Mesothelial cell of epicardium (in vitro differentiated cells): Measurements from ENCODE around the gene EIF2B1. TPM values are rescaled to one million over a fixed set of nuclear protein-coding genes. Genes with fewer than 3 reads are reported as not detected.
"Not testable (repeated sequence)": the region's sequence is repeated elsewhere in the genome, so short reads cannot be mapped to it uniquely, and the experiment has no call there.

Experiments used
- DNase-seq, 2 experiments: peaks; one replicate each; pipeline ENCODE4 v3.0.0; 2021; ENCODE audit warnings: low spot score in 2 of 2; ENCODE audit not compliant: unreplicated experiment in 2 of 2
- H3K27ac Mint-ChIP-seq: 2 replicates; pipeline ENCODE4 v1.8.0; 2021; ENCODE audit warnings: mixed read lengths
- H3K27me3 Mint-ChIP-seq: 2 replicates; pipeline ENCODE4 v1.8.0; 2021; ENCODE audit warnings: low read depth, mixed read lengths
- H3K36me3 Mint-ChIP-seq: 2 replicates; pipeline ENCODE4 v1.8.0; 2021; ENCODE audit warnings: mixed read lengths
- H3K4me1 Mint-ChIP-seq: 2 replicates; pipeline ENCODE4 v1.8.0; 2021; ENCODE audit warnings: mixed read lengths
- H3K4me3 Mint-ChIP-seq: 2 replicates; pipeline ENCODE4 v1.8.0; 2021; ENCODE audit warnings: mild to moderate bottlenecking, moderate library complexity, mixed read lengths
- H3K9me3 Mint-ChIP-seq: 2 replicates; pipeline ENCODE4 v1.8.0; 2021; ENCODE audit warnings: mixed read lengths
- CTCF ChIP-seq: fragments of 200-600 bp; sonication (generic); IDR thresholded peaks from one replicate; pipeline ENCODE4 v1.5.0; 2021; ENCODE audit warnings: antibody characterized with exemption; ENCODE audit not compliant: unreplicated experiment
- total RNA-seq: library from RNA; stranded (reverse); gene quantifications from 3 replicates; pipeline ENCODE4 v1.2.1, GENCODE V29; 2021

Gene EIF2B1
- total RNA-seq, 1 donor from 2014 or later: 51.4 TPM

- DNase-seq: no peak
- H3K27ac Mint-ChIP-seq: no peak overlapping the region
- no peaks in the 10 kb centered on the region for H3K27me3 Mint-ChIP-seq
- H3K9me3 Mint-ChIP-seq: no peaks in the 10 kb centered on the region
- H3K4me3 Mint-ChIP-seq: no peak overlapping the region
- peaks cover 10% of the 10 kb centered on the region for H3K4me1 Mint-ChIP-seq
- no peak for TF ChIP-seq CTCF
- H3K36me3 Mint-ChIP-seq: peaks cover 23% of the 10 kb centered on the region
Measured at GRCh38 chr12:123597100-123597499, 36.4 kb downstream of the EIF2B1 start.

- Mint-ChIP-seq H3K27me3 (no peaks in the 10 kb centered on the region), H3K4me3 (no peak overlapping the region), H3K36me3 (peaks cover 33% of the 10 kb centered on the region), H3K4me1 (peaks cover 8% of the 10 kb centered on the region), H3K9me3 (no peaks in the 10 kb centered on the region), H3K27ac (no peak overlapping the region)
- TF ChIP-seq CTCF: no peak
- no peak for DNase-seq
Measured at GRCh38 chr12:123595729-123596128, 37.8 kb downstream of the EIF2B1 start.

GRCh38 chr12:123591702-123592481, 41.6 kb downstream of the EIF2B1 start:
- H3K27ac Mint-ChIP-seq: peak overlapping the region; percentile 1
- peaks cover 14% of the 10 kb centered on the region for H3K4me1 Mint-ChIP-seq
- peaks cover 38% of the 10 kb centered on the region for H3K36me3 Mint-ChIP-seq
- H3K9me3 Mint-ChIP-seq: no peaks in the 10 kb centered on the region
- TF ChIP-seq CTCF: no peak
- no peak overlapping the region for H3K4me3 Mint-ChIP-seq
- no peak for DNase-seq
- no peaks in the 10 kb centered on the region for H3K27me3 Mint-ChIP-seq

GRCh38 chr12:123580772-123581171, 52.7 kb downstream of the EIF2B1 start:
- Mint-ChIP-seq H3K36me3 (peaks cover 6% of the 10 kb centered on the region), H3K27ac (no peak overlapping the region), H3K27me3 (no peaks in the 10 kb centered on the region), H3K4me3 (no peak overlapping the region), H3K4me1 (peaks cover 18% of the 10 kb centered on the region), H3K9me3 (peaks cover 1% of the 10 kb centered on the region)
- TF ChIP-seq CTCF: no peak
- no peak for DNase-seq

- not testable (repeated sequence) for DNase-seq, H3K27ac Mint-ChIP-seq, H3K4me1 Mint-ChIP-seq, H3K9me3 Mint-ChIP-seq, H3K36me3 Mint-ChIP-seq, H3K4me3 Mint-ChIP-seq, H3K27me3 Mint-ChIP-seq
Measured at GRCh38 chr12:123578829-123579228, 54.7 kb downstream of the EIF2B1 start.

- no peak for DNase-seq
- no peak for TF ChIP-seq CTCF
- Mint-ChIP-seq H3K36me3 (peaks cover 6% of the 10 kb centered on the region), H3K4me3 (no peak overlapping the region), H3K4me1 (peaks cover 10% of the 10 kb centered on the region), H3K9me3 (peaks cover 4% of the 10 kb centered on the region), H3K27ac (no peak overlapping the region), H3K27me3 (no peaks in the 10 kb centered on the region)
Measured at GRCh38 chr12:123578243-123578642, 55.2 kb downstream of the EIF2B1 start.
